DMS114 treated with DMSO at 0.1 percent for 48 hours (cell line): ENCODE measurements around the gene HACD2.

ENCODE experiments used
- DNase-seq: peaks from one replicate; lab custom pipeline; 2025; ENCODE audit not compliant: unreplicated experiment; lab: John Stamatoyannopoulos, UW

Gene HACD2

GRCh38 chr3:123576122-123576521, 8.7 kb downstream of the HACD2 start:
- DNase-seq: no peak

GRCh38 chr3:123571973-123572365, 12.9 kb downstream of the HACD2 start:
- no peak for DNase-seq

GRCh38 chr3:123571264-123571972, 13.4 kb downstream of the HACD2 start:
- DNase-seq: no peak

- no peak for DNase-seq
Measured at GRCh38 chr3:123568875-123569274, 16.0 kb downstream of the HACD2 start.

- DNase-seq: no peak
Measured at GRCh38 chr3:123568034-123568433, 16.8 kb downstream of the HACD2 start.

- DNase-seq: no peak
Measured at GRCh38 chr3:123564056-123564455, 20.8 kb downstream of the HACD2 start.

GRCh38 chr3:123562547-123562946, 22.3 kb downstream of the HACD2 start:
- DNase-seq: no peak

- DNase-seq: no peak
Measured at GRCh38 chr3:123561188-123561587, 23.7 kb downstream of the HACD2 start.

GRCh38 chr3:123559040-123559861, 25.6 kb downstream of the HACD2 start:
- DNase-seq: peak; percentile 30

GRCh38 chr3:123553536-123553935, 31.3 kb downstream of the HACD2 start:
- DNase-seq: no peak

GRCh38 chr3:123552768-123553167, 32.1 kb downstream of the HACD2 start:
- no peak for DNase-seq

GRCh38 chr3:123552095-123552714, 32.6 kb downstream of the HACD2 start:
- DNase-seq: peak; percentile 18

- no peak for DNase-seq
Measured at GRCh38 chr3:123547881-123548519, 36.9 kb downstream of the HACD2 start.

GRCh38 chr3:123546133-123546755, 38.6 kb downstream of the HACD2 start:
- DNase-seq: no peak

GRCh38 chr3:123543950-123544349, 40.9 kb downstream of the HACD2 start:
- DNase-seq: no peak

GRCh38 chr3:123540285-123540684, 44.6 kb downstream of the HACD2 start:
- no peak for DNase-seq

- no peak for DNase-seq
Measured at GRCh38 chr3:123536153-123536895, 48.5 kb downstream of the HACD2 start.

GRCh38 chr3:123535580-123535979, 49.3 kb downstream of the HACD2 start:
- DNase-seq: no peak

- DNase-seq: no peak
Measured at GRCh38 chr3:123534264-123534663, 50.6 kb downstream of the HACD2 start.

GRCh38 chr3:123533554-123534159, 51.2 kb downstream of the HACD2 start:
- DNase-seq: no peak
